ENCODE data around the gene MYO9B.

- TF ChIP-seq VEZF1 (CRISPR knock-in tag; IDR thresholded peaks at IDR 0.05) (no peak), FOXA3 (CRISPR knock-in tag; conservative IDR thresholded peaks at IDR 0.05 in 1 of 2, IDR thresholded peaks at IDR 0.05 in 1 of 2) (no peak), RCOR1 (IDR thresholded peaks at IDR 0.05; ENCODE audit: borderline replicate concordance in 1 of 2, low read depth in 2 of 2, low read length in 2 of 2) (no peak), KLF16 (IDR thresholded peaks at IDR 0.05) (no peak), ZMIZ1 (IDR thresholded peaks at IDR 0.05; ENCODE audit: low read depth in 2 of 2, low read length in 2 of 2) (no peak), KDM2B (CRISPR knock-in tag; IDR thresholded peaks at IDR 0.05) (no peak), POLR2AphosphoS5 (IDR thresholded peaks at IDR 0.05; ENCODE audit: control insufficient read depth, insufficient read depth, low read depth, low read length) (no peak), BRD4 (IDR thresholded peaks at IDR 0.05) (no peak), ZNF347 (CRISPR knock-in tag; IDR thresholded peaks at IDR 0.05; ENCODE audit: low read depth) (no peak), KDM1A (IDR thresholded peaks at IDR 0.05) (no peak), TAF1 (IDR thresholded peaks at IDR 0.05; ENCODE audit: control insufficient read depth, extremely low read depth, insufficient read depth, low read length, severe bottlenecking) (no peak), USF2 (CRISPR knock-in tag; IDR thresholded peaks at IDR 0.05) (no peak)
These were observed 37.7 kb downstream of the MYO9B start for GRCh38 chr19:17113127-17113785.
